Measurements from ENCODE around the gene PTTG1IP.

Gene PTTG1IP, protein sequence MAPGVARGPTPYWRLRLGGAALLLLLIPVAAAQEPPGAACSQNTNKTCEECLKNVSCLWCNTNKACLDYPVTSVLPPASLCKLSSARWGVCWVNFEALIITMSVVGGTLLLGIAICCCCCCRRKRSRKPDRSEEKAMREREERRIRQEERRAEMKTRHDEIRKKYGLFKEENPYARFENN

DNA sequence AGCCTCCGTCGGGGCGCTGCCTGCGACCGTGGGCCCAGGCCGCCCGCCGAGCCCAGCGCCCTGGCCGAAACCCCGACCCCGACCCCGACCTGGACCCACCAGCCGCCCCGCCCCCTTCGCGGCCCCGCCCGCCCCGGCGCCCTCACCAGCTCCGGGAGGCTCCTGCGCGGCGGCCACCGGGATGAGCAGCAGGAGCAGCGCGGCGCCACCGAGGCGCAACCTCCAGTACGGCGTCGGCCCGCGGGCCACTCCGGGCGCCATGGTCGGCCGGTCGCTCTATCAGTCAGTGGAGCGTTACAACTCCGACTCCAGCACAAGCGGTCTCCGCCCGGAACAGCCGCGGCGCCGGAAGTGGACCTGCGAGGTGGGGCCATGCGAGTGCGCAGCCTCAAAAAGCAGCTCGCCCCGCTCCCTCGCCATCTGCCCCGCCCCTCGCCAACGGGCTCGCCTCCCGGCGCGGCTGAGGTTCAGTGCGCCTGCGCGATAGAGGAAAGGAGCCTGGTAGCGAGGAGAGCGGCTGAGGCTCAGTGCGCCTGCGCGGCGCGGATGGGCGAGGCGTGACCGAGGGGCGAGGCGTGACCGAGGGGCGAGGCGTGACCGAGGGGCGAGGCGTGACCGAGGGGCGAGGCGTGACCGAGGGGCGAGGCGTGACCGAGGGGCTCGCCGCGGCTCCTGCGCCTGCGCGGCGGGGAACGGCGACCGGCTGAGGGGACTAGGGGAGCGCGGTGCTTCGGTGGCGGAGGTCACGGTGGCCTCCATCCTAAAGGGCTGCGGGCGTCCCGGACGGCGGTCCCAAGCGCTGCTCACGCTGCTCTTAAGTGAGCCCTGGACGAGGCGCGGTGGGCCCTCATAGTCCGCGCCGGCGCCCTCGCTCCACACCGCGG, at the start of gene PTTG1IP:
PTTG1IP (minus strand) TSS at position 335 of the 884 bp plus-strand sequence; CDS start at position 261, 74 bp downstream.
- TF ChIP-seq, protein P1, sequence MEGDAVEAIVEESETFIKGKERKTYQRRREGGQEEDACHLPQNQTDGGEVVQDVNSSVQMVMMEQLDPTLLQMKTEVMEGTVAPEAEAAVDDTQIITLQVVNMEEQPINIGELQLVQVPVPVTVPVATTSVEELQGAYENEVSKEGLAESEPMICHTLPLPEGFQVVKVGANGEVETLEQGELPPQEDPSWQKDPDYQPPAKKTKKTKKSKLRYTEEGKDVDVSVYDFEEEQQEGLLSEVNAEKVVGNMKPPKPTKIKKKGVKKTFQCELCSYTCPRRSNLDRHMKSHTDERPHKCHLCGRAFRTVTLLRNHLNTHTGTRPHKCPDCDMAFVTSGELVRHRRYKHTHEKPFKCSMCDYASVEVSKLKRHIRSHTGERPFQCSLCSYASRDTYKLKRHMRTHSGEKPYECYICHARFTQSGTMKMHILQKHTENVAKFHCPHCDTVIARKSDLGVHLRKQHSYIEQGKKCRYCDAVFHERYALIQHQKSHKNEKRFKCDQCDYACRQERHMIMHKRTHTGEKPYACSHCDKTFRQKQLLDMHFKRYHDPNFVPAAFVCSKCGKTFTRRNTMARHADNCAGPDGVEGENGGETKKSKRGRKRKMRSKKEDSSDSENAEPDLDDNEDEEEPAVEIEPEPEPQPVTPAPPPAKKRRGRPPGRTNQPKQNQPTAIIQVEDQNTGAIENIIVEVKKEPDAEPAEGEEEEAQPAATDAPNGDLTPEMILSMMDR (IDR thresholded peaks at IDR 0.05; ENCODE audit: low read length), result no peak
- no peak for TF ChIP-seq EZH2 (IDR thresholded peaks at IDR 0.05; ENCODE audit: borderline replicate concordance, low read length)
- no peaks in the 10 kb centered on the region for H3K9me2 ChIP-seq (ENCODE audit: low read depth, low read length)
- peak within 1 kb of the TSS; percentile 74 for H3K9ac ChIP-seq (ENCODE audit: low read length)
- no peaks in the 10 kb centered on the region for H4K20me1 ChIP-seq (ENCODE audit: insufficient read depth, low read length)
- H3K27ac ChIP-seq (ENCODE audit: low read depth, low read length, poor library complexity, severe bottlenecking), result no peak within 1 kb of the TSS
- H3K9me3 ChIP-seq (ENCODE audit: low read length), result no peaks in the 10 kb centered on the region
- 0 out of 2 replicates have a peak, but pooled peaks cover 5% of the 10 kb centered on the region for H3F3A ChIP-seq (ENCODE audit: insufficient read depth, low read length)
- peaks cover 38% of the 10 kb centered on the region for H3K4me1 ChIP-seq (ENCODE audit: insufficient read depth, low read length, severe bottlenecking)
- no peaks in the 10 kb centered on the region; the same call in 1 of the 2 replicates for H3K27me3 ChIP-seq (ENCODE audit: insufficient read depth, low read length)
- peaks cover 6% of the 10 kb centered on the region for H3K79me2 ChIP-seq (ENCODE audit: insufficient read depth, low read length)
- H3K4me2 ChIP-seq (ENCODE audit: low read length), result peak within 1 kb of the TSS; percentile 93
- no peaks in the 10 kb centered on the region; the same call in 1 of the 2 replicates for H3K36me3 ChIP-seq (ENCODE audit: insufficient read depth, low read length)
- H3K4me3 ChIP-seq (ENCODE audit: low read depth, low read length, poor library complexity, severe bottlenecking), result peak within 1 kb of the TSS; percentile 80
- peak within 1 kb of the TSS; percentile 87; the same call in 1 of the 2 replicates for H2AFZ ChIP-seq (ENCODE audit: low read length)

DNA sequence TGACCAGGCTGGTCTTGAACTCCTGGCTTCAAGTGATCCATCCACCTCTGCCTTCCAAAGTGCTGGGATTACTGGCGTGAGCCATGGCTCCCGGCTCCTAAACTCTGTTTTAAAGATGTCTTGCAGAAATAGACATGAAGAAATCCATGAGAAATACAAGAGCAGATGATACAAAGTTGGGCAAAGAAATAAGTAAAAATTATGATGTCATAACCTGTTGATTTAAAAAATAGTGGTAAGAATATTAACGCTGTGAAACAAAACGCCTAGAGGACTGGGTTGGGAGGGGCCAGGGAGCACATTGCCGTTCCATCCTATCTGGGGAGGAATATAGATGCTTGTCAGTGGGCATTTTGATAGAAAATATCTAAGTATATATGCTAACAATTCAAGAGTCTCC, 48.4 kb upstream of the PTTG1IP start:
- H3F3A ChIP-seq (ENCODE audit: insufficient read depth, low read length), result no peaks in the 10 kb centered on the region
- H3K36me3 ChIP-seq (ENCODE audit: insufficient read depth, low read length), result no peaks in the 10 kb centered on the region
- no peaks in the 10 kb centered on the region for H4K20me1 ChIP-seq (ENCODE audit: insufficient read depth, low read length)
- H3K9me3 ChIP-seq (ENCODE audit: low read length), result no peaks in the 10 kb centered on the region
- TF ChIP-seq, protein P1 (IDR thresholded peaks at IDR 0.05; ENCODE audit: low read length), result no peak
- no peak for TF ChIP-seq EZH2 (IDR thresholded peaks at IDR 0.05; ENCODE audit: borderline replicate concordance, low read length)
- no peak overlapping the region for H3K9ac ChIP-seq (ENCODE audit: low read length)
- H3K79me2 ChIP-seq (ENCODE audit: insufficient read depth, low read length), result no peaks in the 10 kb centered on the region
- H3K4me2 ChIP-seq (ENCODE audit: low read length), result no peak overlapping the region
- H3K4me1 ChIP-seq (ENCODE audit: insufficient read depth, low read length, severe bottlenecking), result no peaks in the 10 kb centered on the region
- no peak overlapping the region for H3K27ac ChIP-seq (ENCODE audit: low read depth, low read length, poor library complexity, severe bottlenecking)
- peaks cover 12% of the 10 kb centered on the region for H3K27me3 ChIP-seq (ENCODE audit: insufficient read depth, low read length)
- H2AFZ ChIP-seq (ENCODE audit: low read length), result no peak overlapping the region
- H3K9me2 ChIP-seq (ENCODE audit: low read depth, low read length), result no peaks in the 10 kb centered on the region
- no peak overlapping the region for H3K4me3 ChIP-seq (ENCODE audit: low read depth, low read length, poor library complexity, severe bottlenecking)

DNA sequence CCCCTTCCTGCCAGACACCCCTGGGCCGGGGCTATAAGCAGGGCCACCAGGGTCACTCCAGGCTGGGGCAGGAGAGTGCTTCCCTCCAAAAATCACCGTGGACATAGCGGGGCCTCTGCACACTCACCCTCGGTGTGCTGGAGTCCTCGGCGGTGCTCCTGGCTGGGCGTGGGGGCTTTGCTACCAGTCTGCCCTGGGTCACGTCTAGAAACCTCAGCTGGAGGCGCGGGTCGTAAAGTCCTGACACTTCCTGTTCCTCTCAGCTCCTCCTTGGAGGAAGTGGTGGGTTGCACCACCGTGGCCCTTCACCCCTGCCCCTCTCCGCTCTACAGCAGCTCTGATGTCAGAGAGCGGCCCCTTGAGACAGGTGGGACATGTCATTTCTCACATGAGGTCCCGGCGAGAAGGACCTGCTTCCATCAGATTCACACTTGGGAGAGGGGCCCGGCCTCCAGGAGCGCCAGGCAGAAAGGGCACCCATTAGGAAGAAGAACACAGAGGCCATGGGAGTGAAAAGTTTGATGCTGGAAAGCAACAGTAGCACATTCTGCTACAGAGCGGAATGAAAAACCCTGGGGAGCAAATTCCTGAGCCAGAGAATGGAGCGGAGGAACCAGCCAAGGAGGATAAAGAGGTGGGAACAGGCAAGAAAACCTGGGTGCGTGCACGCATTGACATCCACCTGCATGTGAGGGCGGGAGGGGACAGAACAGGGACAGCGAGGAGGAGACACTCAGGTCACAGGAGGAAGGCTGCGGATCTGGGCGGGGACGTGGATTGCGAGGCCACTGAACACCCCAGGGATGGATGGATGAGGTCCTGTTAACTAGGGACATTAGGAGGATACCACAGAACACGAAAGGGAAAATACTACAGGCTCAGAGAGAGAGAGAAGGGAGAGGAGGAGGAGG, 47.5 kb upstream of the PTTG1IP start, which contains the start of gene ITGB2:
ITGB2 (minus strand) TSS at position 206 of the 911 bp plus-strand sequence. CDS start 10,117 bp downstream, outside the sequence.
- no peaks in the 10 kb centered on the region for H3F3A ChIP-seq (ENCODE audit: insufficient read depth, low read length)
- H3K27me3 ChIP-seq (ENCODE audit: insufficient read depth, low read length), result peaks cover 12% of the 10 kb centered on the region
- no peak within 1 kb of the TSS for H3K27ac ChIP-seq (ENCODE audit: low read depth, low read length, poor library complexity, severe bottlenecking)
- H4K20me1 ChIP-seq (ENCODE audit: insufficient read depth, low read length), result no peaks in the 10 kb centered on the region
- no peaks in the 10 kb centered on the region for H3K9me3 ChIP-seq (ENCODE audit: low read length)
- no peaks in the 10 kb centered on the region for H3K9me2 ChIP-seq (ENCODE audit: low read depth, low read length)
- no peak within 1 kb of the TSS for H2AFZ ChIP-seq (ENCODE audit: low read length)
- H3K4me3 ChIP-seq (ENCODE audit: low read depth, low read length, poor library complexity, severe bottlenecking), result peak within 1 kb of the TSS; percentile 41
- H3K4me1 ChIP-seq (ENCODE audit: insufficient read depth, low read length, severe bottlenecking), result no peaks in the 10 kb centered on the region
- no peak for TF ChIP-seq EZH2 (IDR thresholded peaks at IDR 0.05; ENCODE audit: borderline replicate concordance, low read length)
- TF ChIP-seq, protein P1 (IDR thresholded peaks at IDR 0.05; ENCODE audit: low read length), result no peak
- no peak within 1 kb of the TSS; the same call in 1 of the 2 replicates for H3K9ac ChIP-seq (ENCODE audit: low read length)
- peak within 1 kb of the TSS; percentile 31; the same call in 1 of the 2 replicates for H3K4me2 ChIP-seq (ENCODE audit: low read length)
- H3K79me2 ChIP-seq (ENCODE audit: insufficient read depth, low read length), result no peaks in the 10 kb centered on the region
- no peaks in the 10 kb centered on the region for H3K36me3 ChIP-seq (ENCODE audit: insufficient read depth, low read length)

Data from OCI-LY1 (cell line).